Measurements from ENCODE around the gene RBP3. TPM values are rescaled to one million over a fixed set of nuclear protein-coding genes. Genes with fewer than 3 reads are reported as not detected.

Gene RBP3
- total RNA-seq, 2 donors from 2014 or later, result not detected

- WGBS, 2 experiments (ENCODE audit: insufficient coverage in 1 of 2, insufficient read length in 1 of 2), result 92 to 94% methylated on average over 11 to 24 of the region's 24 CpGs
- Mint-ChIP-seq H3K9me3 (no peaks in the 10 kb centered on the region), H3K36me3 (ENCODE audit: low read depth) (no peaks in the 10 kb centered on the region), H3K27ac (no peak overlapping the region), H3K4me1 (peaks cover 6% of the 10 kb centered on the region), H3K4me3 (no peak overlapping the region), H3K27me3 (ENCODE audit: insufficient read depth) (peaks cover 14% of the 10 kb centered on the region)
- Histone ChIP-seq H3K9me3 (ENCODE audit: control insufficient read depth, low read length) (no peaks in the 10 kb centered on the region), H3K36me3 (ENCODE audit: control insufficient read depth, insufficient read depth, low read length) (no peaks in the 10 kb centered on the region), H3K4me3 (ENCODE audit: low read length) (no peak overlapping the region), H3K4me1 (ENCODE audit: control insufficient read depth, insufficient read depth, low read length) (no peaks in the 10 kb centered on the region), H3K27me3 (ENCODE audit: control insufficient read depth, insufficient read depth, low read length, poor library complexity, severe bottlenecking) (no peaks in the 10 kb centered on the region), H3K9ac (ENCODE audit: extremely low read depth, low read length, poor library complexity, severe bottlenecking) (no peak overlapping the region), H3K27ac (ENCODE audit: low read depth, low read length) (no peak overlapping the region)
- no peak for DNase-seq
- TF ChIP-seq CTCF (conservative IDR thresholded peaks at IDR 0.05), result no peak
These were observed 20.4 kb downstream of the RBP3 start for GRCh38 chr10:47368431-47369180.

- peak; percentile 10 for DNase-seq
- Mint-ChIP-seq H3K4me1 (peaks cover 3% of the 10 kb centered on the region), H3K4me3 (no peak overlapping the region), H3K36me3 (ENCODE audit: low read depth) (no peaks in the 10 kb centered on the region), H3K27me3 (ENCODE audit: insufficient read depth) (peaks cover 12% of the 10 kb centered on the region), H3K27ac (no peak overlapping the region), H3K9me3 (no peaks in the 10 kb centered on the region)
- Histone ChIP-seq H3K9ac (ENCODE audit: extremely low read depth, low read length, poor library complexity, severe bottlenecking) (no peak overlapping the region), H3K27ac (ENCODE audit: low read depth, low read length) (no peak overlapping the region), H3K4me3 (ENCODE audit: low read length) (no peak overlapping the region), H3K4me1 (ENCODE audit: control insufficient read depth, insufficient read depth, low read length) (no peaks in the 10 kb centered on the region), H3K9me3 (ENCODE audit: control insufficient read depth, low read length) (no peaks in the 10 kb centered on the region), H3K36me3 (ENCODE audit: control insufficient read depth, insufficient read depth, low read length) (no peaks in the 10 kb centered on the region), H3K27me3 (ENCODE audit: control insufficient read depth, insufficient read depth, low read length, poor library complexity, severe bottlenecking) (no peaks in the 10 kb centered on the region)
- no peak for TF ChIP-seq CTCF (conservative IDR thresholded peaks at IDR 0.05)
- 91 to 98% methylated on average over 6 to 9 of the region's 9 CpGs for WGBS, 2 experiments (ENCODE audit: insufficient coverage in 1 of 2, insufficient read length in 1 of 2)
These were observed 21.2 kb downstream of the RBP3 start for GRCh38 chr10:47369251-47369894.

GRCh38 chr10:47370015-47370767 lies 22.0 kb downstream of the RBP3 start:
- H3K27ac ChIP-seq (ENCODE audit: low read depth, low read length), result no peak overlapping the region
- Mint-ChIP-seq H3K27ac (no peak overlapping the region), H3K4me1 (no peaks in the 10 kb centered on the region), H3K9me3 (no peaks in the 10 kb centered on the region), H3K27me3 (ENCODE audit: insufficient read depth) (peaks cover 8% of the 10 kb centered on the region), H3K36me3 (ENCODE audit: low read depth) (no peaks in the 10 kb centered on the region), H3K4me3 (no peak overlapping the region)
- DNase-seq, result peak; percentile 14
- no peak overlapping the region for H3K9ac ChIP-seq (ENCODE audit: extremely low read depth, low read length, poor library complexity, severe bottlenecking)
- H3K4me3 ChIP-seq (ENCODE audit: low read length), result no peak overlapping the region
- TF ChIP-seq CTCF (conservative IDR thresholded peaks at IDR 0.05), result no peak
- no peaks in the 10 kb centered on the region for H3K36me3 ChIP-seq (ENCODE audit: control insufficient read depth, insufficient read depth, low read length)
- H3K4me1 ChIP-seq (ENCODE audit: control insufficient read depth, insufficient read depth, low read length), result no peaks in the 10 kb centered on the region
- H3K9me3 ChIP-seq (ENCODE audit: control insufficient read depth, low read length), result no peaks in the 10 kb centered on the region
- no peaks in the 10 kb centered on the region for H3K27me3 ChIP-seq (ENCODE audit: control insufficient read depth, insufficient read depth, low read length, poor library complexity, severe bottlenecking)
- 94 to 95% methylated on average over 7 to 11 of the region's 11 CpGs for WGBS, 2 experiments (ENCODE audit: insufficient coverage in 1 of 2, insufficient read length in 1 of 2)

All from endodermal cell (in vitro differentiated cells).